Liver (tissue), 9 donors: ENCODE results near the gene MAP4K1. TPM values are rescaled to one million over a fixed set of nuclear protein-coding genes. Genes with fewer than 3 reads are reported as not detected.

Experiments used
- DNase-seq: peaks from one replicate; pipeline ENCODE4 v3.0.0-alpha.2; 2017; ENCODE audit warnings: low spot score
- H3K27ac ChIP-seq, 2 donors: one replicate each; pipeline ENCODE4 v1.7.0; 2013; ENCODE audit warnings: inconsistent platforms in 2 of 2, low read length in 2 of 2, control low read depth in 1 of 2, low read depth in 1 of 2, mild to moderate bottlenecking in 1 of 2
- H3K27me3 ChIP-seq, 4 donors: one replicate each; pipeline versions ENCODE4 v1.6.1 to v1.7.0; 2013; ENCODE audit warnings: low read length in 3 of 4, inconsistent platforms in 1 of 4, mild to moderate bottlenecking in 1 of 4, moderate library complexity in 1 of 4; ENCODE audit not compliant: control insufficient read depth in 4 of 4, insufficient read depth in 4 of 4
- H3K36me3 ChIP-seq, 4 donors: one replicate each; pipeline versions ENCODE4 v1.6.1 to v1.7.0; 2013; ENCODE audit warnings: low read length in 3 of 4, mild to moderate bottlenecking in 3 of 4, low read depth in 1 of 4, moderate library complexity in 1 of 4; ENCODE audit not compliant: control insufficient read depth in 4 of 4, insufficient read depth in 3 of 4
- H3K4me1 ChIP-seq, 4 donors: one replicate each; pipeline versions ENCODE4 v1.6.1 to v1.7.0; 2013; ENCODE audit warnings: low read length in 3 of 4, mild to moderate bottlenecking in 3 of 4, moderate library complexity in 1 of 4; ENCODE audit not compliant: control insufficient read depth in 4 of 4, insufficient read depth in 4 of 4
- H3K4me3 ChIP-seq, 3 donors: one replicate each; pipeline versions ENCODE4 v1.6.1 to v1.7.0; 2013; ENCODE audit warnings: low read length in 3 of 3, control low read depth in 1 of 3, low read depth in 1 of 3, mild to moderate bottlenecking in 1 of 3
- H3K9ac ChIP-seq, 2 donors: one replicate each; pipeline ENCODE4 v1.7.0; 2013; ENCODE audit warnings: low read length in 2 of 2, mild to moderate bottlenecking in 2 of 2, moderate library complexity in 2 of 2, control low read depth in 1 of 2, low read depth in 1 of 2
- H3K9me3 ChIP-seq, 4 donors: one replicate each; pipeline versions ENCODE4 v1.6.1 to v1.7.0; 2013; ENCODE audit warnings: low read length in 3 of 4; ENCODE audit not compliant: control insufficient read depth in 4 of 4
- ATF3 ChIP-seq: IDR thresholded peaks from 2 replicates; pipeline ENCODE4 v1.6.1; 2016; ENCODE audit warnings: antibody characterized with exemption
- CTCF ChIP-seq: fragments of 150-350 bp; IDR thresholded peaks from 2 replicates; pipeline ENCODE4 v1.5.1; 2017; ENCODE audit warnings: improper control_type of control experiment, low read depth, low read length; ENCODE audit not compliant: missing input control
- EGR1 ChIP-seq, 2 donors: IDR thresholded peaks; 2 replicates each; pipeline ENCODE4 v1.6.1; 2016 to 2018; ENCODE audit warnings: antibody characterized with exemption in 2 of 2, low read depth in 2 of 2
- FOXA1 ChIP-seq: IDR thresholded peaks from 2 replicates; pipeline ENCODE4 v1.6.1; 2016; ENCODE audit warnings: antibody characterized with exemption
- FOXA2 ChIP-seq: IDR thresholded peaks from 2 replicates; pipeline ENCODE4 v1.6.1; 2016; ENCODE audit warnings: antibody characterized with exemption
- GABPA ChIP-seq, 2 donors: IDR thresholded peaks in 1 of 2; conservative IDR thresholded peaks in 1 of 2; 2 replicates each; pipeline ENCODE4 v1.6.1; 2016; ENCODE audit warnings: antibody characterized with exemption in 2 of 2, mild to moderate bottlenecking in 1 of 2, moderate library complexity in 1 of 2
- HNF4A ChIP-seq, 2 donors: conservative IDR thresholded peaks; 2 replicates each; pipeline ENCODE4 v1.6.1; 2016; ENCODE audit warnings: antibody characterized with exemption in 2 of 2, mild to moderate bottlenecking in 2 of 2
- HNF4G ChIP-seq: IDR thresholded peaks from 2 replicates; pipeline ENCODE4 v1.6.1; 2016; ENCODE audit warnings: antibody characterized with exemption
- JUND ChIP-seq, 2 donors: IDR thresholded peaks; 2 replicates each; pipeline ENCODE4 v1.6.1; 2016; ENCODE audit warnings: antibody characterized with exemption in 2 of 2
- MAX ChIP-seq: IDR thresholded peaks from 2 replicates; pipeline ENCODE4 v1.6.1; 2016; ENCODE audit warnings: antibody characterized with exemption
- NR2F2 ChIP-seq: IDR thresholded peaks from 2 replicates; pipeline ENCODE4 v1.6.1; 2016; ENCODE audit warnings: antibody characterized with exemption
- RAD21 ChIP-seq, 2 donors: IDR thresholded peaks; 2 replicates each; pipeline ENCODE4 v1.6.1; 2016; ENCODE audit warnings: antibody characterized with exemption in 2 of 2, mild to moderate bottlenecking in 2 of 2
- REST ChIP-seq: IDR thresholded peaks from 2 replicates; pipeline ENCODE4 v1.6.1; 2016; ENCODE audit warnings: antibody characterized with exemption, mild to moderate bottlenecking
- RXRA ChIP-seq, 2 donors: IDR thresholded peaks; 2 replicates each; pipeline ENCODE4 v1.6.1; 2017 to 2018; ENCODE audit warnings: antibody characterized with exemption in 2 of 2, mild to moderate bottlenecking in 1 of 2
- SP1 ChIP-seq: IDR thresholded peaks from 2 replicates; pipeline ENCODE4 v1.6.1; 2018; ENCODE audit warnings: antibody characterized with exemption, mild to moderate bottlenecking
- TAF1 ChIP-seq: conservative IDR thresholded peaks from 2 replicates; pipeline ENCODE4 v1.6.1; 2016; ENCODE audit warnings: antibody characterized with exemption, mild to moderate bottlenecking
- YY1 ChIP-seq: IDR thresholded peaks from 2 replicates; pipeline ENCODE4 v1.6.1; 2016; ENCODE audit warnings: antibody characterized with exemption, mild to moderate bottlenecking
- ZBTB33 ChIP-seq: IDR thresholded peaks from 2 replicates; pipeline ENCODE4 v1.6.1; 2016; ENCODE audit warnings: antibody characterized with exemption
- WGBS: extraction: QIAGEN DNeasy Blood & Tissue Kit; methylation state at CpG from one replicate; pipeline ENCODE4 v1.1.7; 2013; 5-methylcytosine and 5-hydroxymethylcytosine counted together
- polyA plus RNA-seq, 2 donors: library from polyadenylated mRNA; stranded (reverse) in 1 of 2; unstranded in 1 of 2; fragments of 200-250 nt in 1 of 2; fragments of >200 nt in 1 of 2; fragmentation: Nextera tagmentation in 1 of 2; extraction: Ambion mirVana in 1 of 2; gene quantifications; one replicate each; pipeline versions ENCODE4 v1.2.1 to v1.2.3, GENCODE V29; 2013 to 2015
- total RNA-seq, 2 donors: library from RNA; depleted of rRNA; stranded (reverse); fragments of >200 nt; gene quantifications; one replicate each; pipeline ENCODE4 v1.2.3, GENCODE V29; 2014
- donor health status: healthy.
- donor health status: healthy.
- donor health status: healthy.
- donor health status: healthy.
- donor health status: healthy.

MAP4K1 gene
- total and polyA plus RNA-seq, 4 donors: 0.89 to 3.1 (median 1.9) TPM

GRCh38 chr19:38583985-38584305, 33.8 kb downstream of the MAP4K1 start:
- H3K9me3 ChIP-seq: no peaks in the 10 kb centered on the region
- WGBS: 83% methylated on average over 4 of the region's 4 CpGs
- H3K27ac ChIP-seq: no peak overlapping the region
- H3K9ac ChIP-seq: no peak overlapping the region
- H3K4me1 ChIP-seq: no peaks in the 10 kb centered on the region
- H3K27me3 ChIP-seq: no peaks in the 10 kb centered on the region
- no peaks in the 10 kb centered on the region for H3K36me3 ChIP-seq
- no peak for DNase-seq
- no peak for TF ChIP-seq YY1
- no peak for TF ChIP-seq HNF4A (conservative IDR thresholded peaks at IDR 0.05)
- TF ChIP-seq RAD21 (IDR thresholded peaks at IDR 0.05): no peak
- TF ChIP-seq EGR1 (IDR thresholded peaks at IDR 0.05; ENCODE audit: low read depth in 2 of 2): no peak
- no peak for TF ChIP-seq FOXA1
- TF ChIP-seq ZBTB33: no peak
- no peak for TF ChIP-seq SP1
- no peak for TF ChIP-seq TAF1
- no peak for TF ChIP-seq ATF3
- TF ChIP-seq GABPA (IDR thresholded peaks at IDR 0.05 in 1 of 2, conservative IDR thresholded peaks at IDR 0.05 in 1 of 2): no peak
- TF ChIP-seq REST: no peak
- no peak overlapping the region for H3K4me3 ChIP-seq

- no peaks in the 10 kb centered on the region for H3K36me3 ChIP-seq
- no peak overlapping the region for H3K4me3 ChIP-seq
- no peak overlapping the region for H3K27ac ChIP-seq
- no peak for DNase-seq
- H3K4me1 ChIP-seq: no peaks in the 10 kb centered on the region
- 85% methylated on average over 14 of the region's 14 CpGs for WGBS
- no peak overlapping the region for H3K9ac ChIP-seq
- H3K27me3 ChIP-seq: no peaks in the 10 kb centered on the region
- no peaks in the 10 kb centered on the region for H3K9me3 ChIP-seq
- TF ChIP-seq ATF3 (no peak), YY1 (no peak), JUND (IDR thresholded peaks at IDR 0.05) (no peak), NR2F2 (no peak), FOXA1 (no peak), CTCF (no peak), RXRA (IDR thresholded peaks at IDR 0.05) (no peak), GABPA (IDR thresholded peaks at IDR 0.05 in 1 of 2, conservative IDR thresholded peaks at IDR 0.05 in 1 of 2) (no peak), HNF4G (no peak), MAX (no peak), FOXA2 (no peak), HNF4A (conservative IDR thresholded peaks at IDR 0.05) (no peak), RAD21 (IDR thresholded peaks at IDR 0.05) (no peak), EGR1 (IDR thresholded peaks at IDR 0.05; ENCODE audit: low read depth in 2 of 2) (no peak), SP1 (no peak), REST (no peak)
Observed at GRCh38 chr19:38583219-38583984, 34.4 kb downstream of the MAP4K1 start.
